WTC11 (cell line): ENCODE measurements around the gene P2RX3. TPM values are rescaled to one million over a fixed set of nuclear protein-coding genes. Genes with fewer than 3 reads are reported as not detected.

Experiments
- ATAC-seq: fragments of 200-7000 bp; cut with Tn5 transposase; 2 replicates; pipeline ENCODE4 v1.10.0; 2021; ENCODE audit warnings: mild to moderate bottlenecking, moderate library complexity
- CTCF ChIA-PET: fragments of 300-600 bp; sonication (Branson Sonifier 250); formaldehyde crosslinking; loops from one replicate; lab custom pipeline; 2021; ENCODE audit warnings: antibody characterized with exemption; lab: Charles Lee
- POLR2A ChIA-PET: fragments of 350-600 bp; sonication (Branson Sonifier 250); formaldehyde crosslinking; loops from one replicate; lab custom pipeline; 2021; ENCODE audit warnings: antibody characterized with exemption; lab: Charles Lee
- DNase-seq: peaks from one replicate; pipeline ENCODE4 v3.0.0; 2021; ENCODE audit warnings: low spot score
- H3K27ac Mint-ChIP-seq: 2 replicates; pipeline ENCODE4 v1.8.0; 2021; ENCODE audit warnings: mixed read lengths
- H3K27me3 Mint-ChIP-seq: 2 replicates; pipeline ENCODE4 v1.8.0; 2021; ENCODE audit warnings: low read depth, mild to moderate bottlenecking, moderate library complexity, mixed read lengths
- H3K36me3 Mint-ChIP-seq: 2 replicates; pipeline ENCODE4 v1.8.0; 2021; ENCODE audit warnings: mixed read lengths
- H3K4me1 Mint-ChIP-seq: 2 replicates; pipeline ENCODE4 v1.8.0; 2022; ENCODE audit warnings: mixed read lengths
- H3K4me3 Mint-ChIP-seq: 2 replicates; pipeline ENCODE4 v1.8.0; 2021; ENCODE audit warnings: mild to moderate bottlenecking, moderate library complexity, mixed read lengths
- H3K9me3 Mint-ChIP-seq: 2 replicates; pipeline ENCODE4 v1.8.0; 2021; ENCODE audit warnings: mixed read lengths
- ARID4B ChIP-seq: sonication (generic); formaldehyde crosslinking; IDR thresholded peaks from 2 replicates; pipeline ENCODE4 v1.8.0; 2023; ENCODE audit warnings: missing genetic modification reagents, mild to moderate bottlenecking, borderline replicate concordance
- ATF6 ChIP-seq: sonication (generic); formaldehyde crosslinking; IDR thresholded peaks from 2 replicates; pipeline ENCODE4 v1.8.1; 2023; ENCODE audit warnings: mild to moderate bottlenecking, missing genetic modification reagents
- E2F4 ChIP-seq: sonication (generic); formaldehyde crosslinking; IDR thresholded peaks from 2 replicates; pipeline ENCODE4 v1.8.1; 2022; ENCODE audit warnings: low read depth, mild to moderate bottlenecking, moderate library complexity, missing genetic modification reagents, borderline replicate concordance
- ESRRA ChIP-seq: sonication (generic); formaldehyde crosslinking; IDR thresholded peaks from 2 replicates; pipeline ENCODE4 v1.8.1; 2022; ENCODE audit warnings: mild to moderate bottlenecking, missing genetic modification reagents, borderline replicate concordance
- FOXP1 ChIP-seq: sonication (generic); formaldehyde crosslinking; IDR thresholded peaks from 2 replicates; pipeline ENCODE4 v1.8.0; 2022; ENCODE audit warnings: missing genetic modification reagents, mild to moderate bottlenecking, moderate library complexity, borderline replicate concordance
- HMGXB4 ChIP-seq: sonication (generic); formaldehyde crosslinking; IDR thresholded peaks from 2 replicates; pipeline ENCODE4 v1.8.1; 2023; ENCODE audit warnings: mild to moderate bottlenecking, moderate library complexity, missing genetic modification reagents
- IRF2 ChIP-seq: sonication (generic); formaldehyde crosslinking; IDR thresholded peaks from 2 replicates; pipeline ENCODE4 v1.8.0; 2022; ENCODE audit warnings: low read depth, missing genetic modification reagents, borderline replicate concordance
- JUN ChIP-seq: sonication (generic); formaldehyde crosslinking; IDR thresholded peaks from 2 replicates; pipeline ENCODE4 v1.8.0; 2023; ENCODE audit warnings: mild to moderate bottlenecking, missing genetic modification reagents
- NR2C2 ChIP-seq: sonication (generic); formaldehyde crosslinking; IDR thresholded peaks from 2 replicates; pipeline ENCODE4 v1.8.0; 2022; ENCODE audit warnings: mild to moderate bottlenecking, missing genetic modification reagents
- PRDM15 ChIP-seq: sonication (generic); formaldehyde crosslinking; IDR thresholded peaks from 2 replicates; pipeline ENCODE4 v1.8.0; 2022; ENCODE audit warnings: missing genetic modification reagents
- RELA ChIP-seq: sonication (generic); formaldehyde crosslinking; IDR thresholded peaks from 2 replicates; pipeline ENCODE4 v1.8.1; 2022; ENCODE audit warnings: missing genetic modification reagents, mild to moderate bottlenecking, borderline replicate concordance
- SP1 ChIP-seq: sonication (generic); formaldehyde crosslinking; conservative IDR thresholded peaks from 2 replicates; pipeline ENCODE4 v1.8.1; 2022; ENCODE audit warnings: missing genetic modification reagents
- TCF7 ChIP-seq: sonication (generic); formaldehyde crosslinking; IDR thresholded peaks from 2 replicates; pipeline ENCODE4 v1.8.0; 2022; ENCODE audit warnings: mild to moderate bottlenecking, low read depth, missing genetic modification reagents, moderate library complexity
- USF1 ChIP-seq: sonication (generic); formaldehyde crosslinking; IDR thresholded peaks from 2 replicates; pipeline ENCODE4 v1.8.0; 2022; ENCODE audit warnings: mild to moderate bottlenecking, missing genetic modification reagents
- ZBTB43 ChIP-seq: sonication (generic); formaldehyde crosslinking; IDR thresholded peaks from 2 replicates; pipeline ENCODE4 v1.8.1; 2023; ENCODE audit warnings: mild to moderate bottlenecking, missing genetic modification reagents
- ZNF263 ChIP-seq: sonication (generic); formaldehyde crosslinking; IDR thresholded peaks from 2 replicates; pipeline ENCODE4 v1.8.1; 2022; ENCODE audit warnings: low read depth, mild to moderate bottlenecking, moderate library complexity, missing genetic modification reagents
- total RNA-seq: library from RNA; stranded (reverse); gene quantifications from 3 replicates; pipeline ENCODE4 v1.2.3, GENCODE V29; 2021

The P2RX3 gene
- total RNA-seq, 1 experiment from 2014 or later, result 0.26 TPM

- Mint-ChIP-seq H3K36me3 (no peaks in the 10 kb centered on the region), H3K27me3 (peaks cover 17% of the 10 kb centered on the region), H3K4me3 (no peak overlapping the region), H3K9me3 (peaks cover 6% of the 10 kb centered on the region), H3K4me1 (peaks cover 2% of the 10 kb centered on the region; the same call in 1 of the 2 replicates), H3K27ac (no peak overlapping the region)
- CTCF ChIA-PET, result interaction anchor here (1.1 kb wide), 1 partner anchor 8 kb away, joined by 3 read pairs; no protein-coding TSS in a partner anchor
- POLR2A ChIA-PET, result no interaction called here
- TF ChIP-seq JUN (no peak), PRDM15 (no peak), FOXP1 (no peak), ESRRA (CRISPR knock-in tag) (no peak)
- DNase-seq, result no peak
- ATAC-seq, result no peak
Observed at GRCh38 chr11:57373146-57373545, 35.0 kb downstream of the P2RX3 start.

GRCh38 chr11:57374966-57375365, 36.8 kb downstream of the P2RX3 start:
- Mint-ChIP-seq H3K36me3 (no peaks in the 10 kb centered on the region), H3K27ac (no peak overlapping the region), H3K27me3 (peaks cover 23% of the 10 kb centered on the region), H3K9me3 (peaks cover 6% of the 10 kb centered on the region), H3K4me1 (peaks cover 2% of the 10 kb centered on the region; the same call in 1 of the 2 replicates)
- CTCF ChIA-PET, result no interaction called here
- POLR2A ChIA-PET, result no interaction called here
- no peak for ATAC-seq
- TF ChIP-seq E2F4 (CRISPR knock-in tag), result no peak
- no peak for TF ChIP-seq JUN
- no peak for TF ChIP-seq NR2C2
- no peak for TF ChIP-seq ZNF263 (CRISPR knock-in tag)
- TF ChIP-seq, all 79 proteins: peak for 0
- H3K4me3 Mint-ChIP-seq, result no peak overlapping the region
- DNase-seq, result no peak

- peaks cover 27% of the 10 kb centered on the region for H3K27me3 Mint-ChIP-seq
- H3K27ac Mint-ChIP-seq, result no peak overlapping the region
- DNase-seq (no peak), ATAC-seq (no peak)
- CTCF ChIA-PET, result interaction anchor here (2.0 kb wide), 1 partner anchor 26 kb away, joined by 10 read pairs; no protein-coding TSS in a partner anchor
- POLR2A ChIA-PET, result no interaction called here
- H3K4me3 Mint-ChIP-seq, result no peak overlapping the region
- TF ChIP-seq ARID4B (no peak), SP1 (no peak), HMGXB4 (no peak), ZBTB43 (CRISPR knock-in tag) (no peak), IRF2 (CRISPR knock-in tag) (no peak), ATF6 (CRISPR knock-in tag) (no peak), TCF7 (no peak), RELA (CRISPR knock-in tag) (no peak), USF1 (CRISPR knock-in tag) (no peak)
- H3K9me3 Mint-ChIP-seq, result peaks cover 6% of the 10 kb centered on the region
- no peaks in the 10 kb centered on the region for H3K36me3 Mint-ChIP-seq
- peaks cover 2% of the 10 kb centered on the region; the same call in 1 of the 2 replicates for H3K4me1 Mint-ChIP-seq
Observed at GRCh38 chr11:57375490-57375889, 37.3 kb downstream of the P2RX3 start.
